NCI-H2196 treated with DMSO at 0.1 percent for 48 hours (cell line): ENCODE results near the gene FBXW8.

Experiments used
- DNase-seq: peaks from one replicate; lab custom pipeline; 2025; ENCODE audit not compliant: unreplicated experiment; lab: John Stamatoyannopoulos, UW

Gene FBXW8

DNA sequence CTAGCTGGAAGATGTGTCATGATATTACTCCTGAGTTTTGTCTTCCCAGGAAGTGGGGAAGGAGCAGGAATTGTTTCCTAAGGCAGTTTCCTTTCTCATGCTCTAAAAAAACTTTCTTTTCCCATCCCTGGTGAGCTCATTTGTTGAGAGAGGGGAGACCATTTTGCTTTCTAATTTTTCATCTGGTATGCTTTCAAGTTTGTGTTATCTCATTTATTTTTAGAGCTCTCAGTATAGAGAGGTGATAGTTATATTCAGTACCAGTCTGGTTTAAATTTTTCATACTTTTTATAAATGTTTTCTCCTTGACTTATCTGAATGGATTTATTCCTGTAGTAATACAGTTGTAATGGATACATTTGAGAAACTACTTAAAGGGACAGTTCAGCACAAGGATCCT is 79.6 kb downstream of the FBXW8 start:
- DNase-seq = no peak

DNA sequence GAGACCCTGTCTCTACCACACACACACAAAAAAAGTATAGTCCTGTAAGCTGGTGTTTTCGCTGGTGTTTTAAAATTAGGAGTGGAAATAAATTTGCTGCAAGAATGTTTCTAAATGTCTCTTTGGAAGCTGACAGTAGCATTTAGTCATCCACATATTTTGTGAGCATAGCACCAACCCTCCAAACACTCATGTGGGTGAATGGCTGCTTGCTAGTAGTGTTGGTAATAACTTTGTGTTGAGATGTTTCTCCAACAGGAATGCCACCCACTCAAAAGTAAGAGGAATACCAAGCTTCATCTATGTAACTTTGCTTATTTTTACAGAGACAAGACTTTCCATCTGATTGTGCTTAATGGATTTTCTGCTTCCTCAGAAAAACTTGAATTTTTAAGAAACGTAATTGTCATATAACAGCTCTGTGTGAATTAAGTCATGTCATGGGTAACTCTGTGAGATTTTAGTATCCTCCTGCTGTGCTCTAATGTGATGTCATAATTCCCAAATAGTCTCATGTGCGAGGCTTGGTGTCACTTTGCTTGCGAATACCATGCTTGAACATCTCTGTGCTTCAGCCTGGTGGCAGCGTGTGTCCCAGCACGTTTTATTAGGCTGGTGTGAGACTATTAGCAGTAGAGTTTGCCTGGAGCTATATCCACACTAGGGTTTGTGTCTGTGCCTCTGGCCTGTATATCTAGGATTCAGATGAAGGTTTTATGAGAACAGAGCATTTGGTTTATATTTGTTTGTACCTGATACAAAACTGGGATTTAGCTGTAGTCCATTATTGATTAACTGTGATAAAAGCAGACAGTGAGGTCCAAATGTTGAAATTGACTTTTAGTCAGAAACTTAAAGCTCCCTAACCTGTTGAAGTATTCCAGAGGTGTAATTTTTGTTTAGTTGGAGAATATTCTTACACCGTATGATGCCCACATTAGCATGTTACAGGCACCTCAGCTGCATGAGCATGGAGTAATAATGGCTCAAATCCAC is 80.5 kb downstream of the FBXW8 start:
- no peak for DNase-seq

DNA sequence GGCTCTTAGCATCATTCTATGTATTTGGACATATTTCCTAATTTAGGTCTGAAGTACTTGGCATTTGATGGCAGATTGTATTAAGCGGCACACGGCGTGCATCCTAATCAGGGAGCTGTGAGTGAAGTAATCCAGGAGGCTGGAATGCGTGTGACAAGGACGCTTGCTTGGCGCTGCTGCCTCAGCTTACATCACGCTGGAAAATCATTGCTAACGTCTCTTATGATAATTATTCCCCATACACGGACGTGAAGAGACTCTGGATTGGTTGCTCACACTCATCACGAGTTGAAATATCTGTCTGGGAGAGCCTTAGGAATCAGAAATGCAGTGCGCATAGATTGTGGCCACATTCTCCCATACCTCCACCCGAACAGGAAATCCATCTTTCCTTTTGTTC is 85.3 kb downstream of the FBXW8 start:
- DNase-seq = no peak

DNA sequence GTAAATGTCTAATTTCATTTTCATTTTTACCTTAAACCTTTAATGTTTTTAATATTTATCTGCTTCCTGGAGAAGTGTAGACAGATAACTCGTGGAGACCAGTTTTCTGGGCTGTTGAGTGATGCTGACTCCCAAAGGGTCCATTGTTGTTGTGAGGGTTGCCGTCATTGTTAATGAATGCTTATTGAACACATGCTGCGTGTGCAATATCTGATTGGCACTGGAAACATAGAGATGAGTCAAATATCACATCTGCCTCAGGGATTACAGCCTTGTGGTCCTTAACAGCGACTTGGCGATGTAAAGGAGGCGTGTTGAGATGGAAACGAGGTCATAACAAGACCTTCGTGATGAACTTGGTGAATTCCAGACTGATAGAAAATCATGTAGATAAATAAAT is 85.9 kb downstream of the FBXW8 start:
- no peak for DNase-seq

DNA sequence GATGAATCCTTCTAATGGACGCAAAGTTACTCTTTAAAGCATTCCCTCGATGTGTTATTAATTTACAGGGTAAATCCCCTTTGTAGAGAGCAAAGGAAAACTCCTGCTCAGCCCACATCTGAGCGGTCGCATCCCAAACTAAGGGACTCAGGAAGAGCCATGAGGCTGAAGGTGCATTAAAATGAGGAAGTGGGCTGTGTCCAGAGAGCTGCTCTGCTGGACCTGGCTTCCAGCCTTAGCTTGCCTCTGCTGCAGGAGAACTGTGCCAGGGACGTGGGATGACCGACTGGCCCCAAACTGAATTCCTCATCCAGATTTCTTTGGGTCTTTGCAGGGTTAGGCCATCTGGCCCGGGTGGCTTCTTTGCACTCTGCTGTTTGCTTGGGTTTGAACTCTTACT is 88.3 kb downstream of the FBXW8 start:
- no peak for DNase-seq

DNA sequence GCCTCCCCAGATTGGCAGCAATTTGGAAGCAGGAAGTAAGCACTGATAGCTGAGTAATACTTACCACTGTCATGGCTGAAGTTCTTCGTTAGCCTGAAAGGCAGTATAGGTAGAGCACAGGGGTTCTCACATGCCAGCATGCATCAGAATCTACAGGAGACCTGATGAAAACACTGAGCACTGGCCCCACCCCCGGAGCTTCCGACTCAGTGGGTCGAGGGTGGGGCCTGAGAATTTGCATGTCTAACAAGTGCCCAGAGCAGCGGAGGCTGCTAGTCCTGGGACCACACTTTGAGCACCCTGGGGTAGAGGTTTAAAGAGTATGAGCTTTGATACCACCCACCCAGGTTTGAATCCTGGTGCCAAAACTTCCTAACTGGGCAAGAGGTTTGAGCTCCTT is 89.6 kb downstream of the FBXW8 start:
- no peak for DNase-seq

DNA sequence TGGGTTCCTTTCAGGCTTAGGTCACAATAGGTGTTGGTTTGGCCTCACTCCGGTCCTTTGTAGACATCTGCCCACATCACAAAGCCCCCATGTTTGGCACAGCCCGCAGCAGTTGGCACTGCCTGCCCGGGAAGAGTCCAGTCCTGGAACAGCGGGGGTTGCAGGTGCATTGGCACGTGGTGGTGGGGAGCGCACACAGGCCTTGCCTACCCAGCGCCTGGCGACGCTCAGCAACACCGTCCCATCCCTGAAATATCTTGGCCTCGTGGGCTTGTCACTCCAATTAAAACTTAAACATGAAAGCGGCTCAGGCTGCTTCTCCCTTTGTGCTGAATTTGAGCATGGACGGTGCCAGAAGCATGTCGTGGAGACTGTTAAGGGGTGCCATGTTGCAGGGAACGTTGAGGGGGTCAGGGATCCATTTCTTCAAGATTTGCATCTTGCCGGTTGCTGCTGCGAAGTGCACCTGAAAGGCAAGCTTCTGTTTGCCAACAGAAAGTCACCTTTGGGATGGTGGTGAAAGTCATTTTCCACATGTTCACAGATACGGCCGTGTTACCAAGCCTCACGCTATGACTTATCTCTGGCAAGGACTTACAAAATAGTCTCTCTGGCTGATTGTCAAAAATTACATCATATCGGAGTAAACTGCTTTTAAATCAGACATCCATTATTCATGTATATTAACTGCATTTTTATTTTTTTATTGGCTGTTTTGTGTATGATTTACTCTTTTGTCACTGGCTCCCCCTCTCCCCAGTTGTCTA is 91.5 kb downstream of the FBXW8 start:
- no peak for DNase-seq

DNA sequence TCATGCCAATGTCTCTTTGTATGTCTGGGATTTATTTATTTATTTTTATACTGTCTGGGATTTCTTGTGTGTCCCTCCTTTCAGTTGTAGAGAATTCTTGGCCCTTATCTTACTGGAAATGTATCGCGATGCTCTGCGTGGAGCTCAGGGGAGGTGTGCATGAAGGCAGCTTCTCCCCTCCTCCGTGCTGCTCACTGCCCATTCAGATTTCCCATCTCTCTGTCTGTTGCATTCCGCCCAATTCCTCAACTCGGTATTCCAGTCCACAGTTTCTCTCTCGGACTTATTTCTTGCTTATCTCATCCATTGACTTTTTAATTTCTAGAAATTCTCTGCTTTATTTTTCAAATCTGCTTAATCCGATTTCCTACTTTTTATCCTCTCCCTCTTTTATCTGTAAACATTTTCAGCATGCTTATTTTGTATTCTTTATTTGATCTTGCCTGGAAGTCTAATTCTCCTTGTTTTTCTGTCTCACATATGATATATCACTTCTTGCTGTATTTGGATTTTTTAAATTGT is 93.2 kb downstream of the FBXW8 start:
- DNase-seq = no peak

DNA sequence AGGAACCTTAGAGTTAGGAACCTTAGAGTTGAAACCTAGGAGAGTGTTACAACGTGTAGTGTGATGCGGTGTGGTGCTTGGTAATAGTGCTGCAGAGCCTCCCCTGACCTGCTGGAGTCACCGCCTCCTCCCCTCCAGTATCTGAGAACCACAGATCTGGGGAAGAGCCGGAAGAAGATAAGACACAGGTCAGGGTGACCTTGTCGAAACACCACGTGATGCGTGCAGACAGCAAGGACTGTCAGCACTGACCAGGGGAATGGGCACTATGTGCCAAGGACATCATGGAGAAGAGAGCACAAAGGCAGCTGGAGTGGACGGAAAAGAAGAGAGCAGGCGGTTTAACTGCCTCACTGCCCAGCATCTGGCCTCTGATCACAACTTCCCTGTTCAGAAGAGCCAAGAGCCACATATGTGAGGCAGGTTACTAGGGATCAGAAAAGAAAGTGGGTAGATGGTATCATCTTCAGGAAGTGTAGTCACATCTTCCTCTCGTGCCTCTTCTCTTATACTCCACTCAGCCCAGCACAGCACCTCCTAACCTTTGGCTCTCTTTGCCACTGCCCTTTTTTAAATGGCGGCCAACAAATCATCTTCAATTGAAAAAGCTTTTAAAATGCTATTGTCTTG is 94.8 kb downstream of the FBXW8 start:
- DNase-seq = no peak

DNA sequence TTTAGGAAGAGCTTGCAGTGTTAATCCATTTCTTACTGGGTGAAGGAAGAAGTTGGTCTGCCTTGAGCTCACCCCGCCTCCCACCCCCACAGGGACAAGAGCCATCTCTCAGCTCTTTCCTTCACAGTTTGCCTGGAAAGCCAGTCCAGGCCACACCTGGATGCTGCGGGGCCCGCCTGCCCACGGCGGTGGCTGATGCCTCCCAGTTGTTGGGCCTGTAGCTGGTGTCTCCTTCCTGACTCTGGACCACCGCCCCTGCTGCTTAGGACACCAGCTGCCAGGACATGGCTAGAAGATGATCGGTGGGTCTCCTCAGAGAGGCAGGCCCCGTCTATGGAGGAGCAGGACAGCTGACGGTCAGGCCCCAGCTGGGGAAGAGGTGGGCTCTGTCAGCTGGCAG is 95.6 kb downstream of the FBXW8 start:
- no peak for DNase-seq

DNA sequence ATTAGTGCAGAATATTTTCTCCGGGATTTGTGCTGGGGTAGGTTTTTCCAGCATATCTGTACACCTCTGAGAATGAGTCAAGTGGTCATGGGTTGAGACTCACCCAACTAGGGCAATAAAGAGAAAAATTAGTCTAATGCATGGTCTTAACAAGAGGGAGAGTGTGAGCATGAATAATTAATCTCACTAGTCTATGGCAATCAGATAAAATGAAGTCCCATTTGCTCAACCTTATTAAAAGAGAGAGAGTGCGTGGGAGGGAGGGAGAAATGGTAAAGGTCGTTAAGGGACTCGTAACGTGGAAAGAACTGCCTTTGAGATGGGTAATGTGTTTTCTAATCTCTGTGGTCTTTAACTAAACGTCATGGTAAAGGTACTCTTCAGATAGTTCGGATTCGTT is 96.8 kb downstream of the FBXW8 start:
- DNase-seq = no peak

DNA sequence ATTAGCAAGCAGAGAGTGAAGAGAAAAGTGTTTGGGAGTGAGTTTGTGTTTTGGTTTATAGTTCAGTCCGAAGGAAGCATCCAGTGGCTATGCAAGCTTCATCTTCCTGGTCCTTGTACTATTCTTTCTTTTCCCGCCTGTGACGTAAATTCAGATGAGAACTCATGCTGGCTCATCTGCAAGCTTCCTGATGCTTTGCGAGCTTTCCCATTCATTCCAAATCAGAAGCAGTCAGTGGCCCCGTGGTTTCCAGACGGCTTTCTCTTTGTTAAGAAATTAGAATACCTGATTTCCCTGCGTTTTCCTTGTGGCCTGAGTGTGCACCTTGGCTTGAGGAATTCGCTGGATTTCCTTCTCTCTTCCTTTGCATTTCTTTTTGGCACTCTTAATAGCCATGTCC is 99.0 kb downstream of the FBXW8 start:
- no peak for DNase-seq

DNA sequence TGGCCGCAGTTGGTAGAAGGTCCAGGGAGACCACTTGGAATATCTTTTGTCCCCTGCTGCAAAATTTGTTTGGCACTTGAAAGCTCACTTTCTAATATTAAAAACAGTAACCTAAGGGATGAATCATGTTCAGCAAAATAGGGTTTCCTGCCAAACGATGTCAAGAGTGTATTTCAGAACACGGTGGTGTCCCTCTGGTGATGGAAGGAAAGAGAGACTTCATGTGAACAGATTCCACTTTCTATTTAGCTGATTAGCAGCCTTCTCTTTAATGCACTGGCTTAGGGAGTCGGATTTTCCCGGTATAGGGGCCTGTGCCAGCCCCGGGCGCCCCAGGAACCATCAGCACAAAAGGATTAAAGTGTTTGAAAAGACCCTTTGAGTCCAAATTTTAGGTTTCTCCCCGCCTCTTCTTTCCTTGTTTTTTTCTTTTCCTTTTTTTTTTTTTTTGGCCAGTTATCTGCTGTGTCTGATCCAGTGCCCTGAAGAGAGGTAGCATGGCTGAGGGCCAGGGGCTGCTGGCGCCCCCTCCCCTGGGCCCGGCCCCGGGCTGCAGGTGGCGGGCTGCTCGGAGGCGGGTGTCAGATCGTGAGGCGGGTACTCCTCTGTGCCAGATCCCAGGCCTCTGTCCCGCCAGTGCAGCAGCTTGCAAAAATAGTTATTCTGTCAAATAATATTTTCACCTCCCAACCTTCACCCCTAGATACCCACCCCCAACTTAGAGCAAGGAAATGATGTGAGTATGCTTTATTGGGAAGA is 100.1 kb downstream of the FBXW8 start:
- no peak for DNase-seq

DNA sequence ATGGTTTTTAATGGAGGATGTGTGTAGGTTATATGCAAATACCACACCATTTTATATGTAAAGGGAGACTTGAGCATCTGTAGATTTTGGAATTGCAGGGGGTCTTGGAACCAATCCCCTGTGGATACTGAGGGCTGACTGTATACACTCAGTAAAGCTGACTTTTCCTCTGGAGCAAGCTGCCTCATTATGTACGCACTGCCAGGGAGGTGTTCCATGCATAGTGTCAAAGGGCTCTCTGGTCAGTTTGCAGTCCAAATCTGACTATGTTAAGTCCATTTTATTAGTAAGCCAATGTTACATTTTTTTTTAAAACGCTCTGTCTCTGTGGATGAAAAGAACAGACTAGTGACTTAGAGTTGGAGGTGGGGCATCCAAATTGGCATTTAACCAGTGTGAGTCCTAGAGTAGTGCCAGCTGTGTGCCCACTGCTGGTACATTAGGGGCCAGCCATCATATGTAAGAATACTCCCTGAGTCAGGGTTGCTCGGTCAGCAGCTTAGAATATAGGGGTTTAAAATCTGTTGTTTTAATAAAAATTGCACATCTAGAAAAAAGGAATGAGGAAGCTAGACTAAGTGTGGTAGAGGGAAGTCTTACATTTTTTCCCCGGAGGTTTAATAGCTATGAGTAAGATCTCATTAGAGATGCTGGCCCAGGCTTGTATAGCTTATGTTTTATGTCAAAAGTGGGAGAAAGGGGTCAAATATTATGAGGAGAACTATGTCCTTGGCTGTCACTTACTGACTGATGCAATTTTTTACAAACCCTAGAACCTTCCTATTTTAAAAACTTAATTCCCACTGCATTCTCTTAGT is 101.4 kb downstream of the FBXW8 start:
- no peak for DNase-seq

DNA sequence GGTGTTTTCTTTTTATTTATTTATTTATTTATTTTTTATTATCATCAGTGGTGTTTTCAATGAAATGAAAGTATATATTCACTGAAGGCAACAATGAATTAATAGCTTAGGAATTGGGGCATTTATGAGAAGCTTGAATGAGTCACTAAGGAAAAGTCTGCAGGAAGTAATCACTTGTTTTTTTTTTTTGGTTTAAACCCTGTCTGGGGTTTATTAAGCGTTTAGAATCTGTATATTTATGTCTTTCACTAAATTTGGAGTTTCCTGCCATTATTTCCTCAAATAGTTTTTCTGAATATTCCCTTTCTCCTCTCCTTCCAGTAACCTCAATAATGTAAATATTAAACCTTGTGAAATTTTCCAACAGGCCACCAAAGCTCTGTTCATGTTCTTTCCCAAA is 103.0 kb downstream of the FBXW8 start:
- no peak for DNase-seq

DNA sequence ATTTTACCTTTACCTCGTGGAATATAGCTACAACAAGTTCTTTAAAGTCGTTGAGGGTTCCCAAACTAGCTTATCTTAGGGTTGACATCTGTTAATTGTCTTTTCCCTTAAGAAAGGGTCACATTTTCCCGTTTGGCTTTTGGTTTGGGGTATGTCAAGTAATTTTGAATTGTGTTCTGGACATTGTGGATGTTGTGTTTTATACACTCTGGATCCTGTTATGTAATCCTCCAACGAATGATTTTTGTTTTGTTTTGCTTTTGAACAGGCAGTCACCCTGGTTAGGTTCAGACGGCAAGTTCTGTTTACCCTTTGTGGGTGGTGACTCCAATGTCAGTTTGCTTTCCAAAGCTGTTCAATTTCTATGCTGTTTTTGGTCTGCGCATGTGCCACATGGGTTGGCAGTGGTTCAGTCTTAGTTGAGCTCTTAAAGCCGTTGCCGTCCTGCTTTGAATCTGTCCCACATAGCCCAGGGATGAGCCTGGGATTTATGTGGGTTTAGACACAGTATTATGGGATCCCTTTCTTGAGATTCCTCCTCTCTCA is 103.7 kb downstream of the FBXW8 start:
- no peak for DNase-seq

DNA sequence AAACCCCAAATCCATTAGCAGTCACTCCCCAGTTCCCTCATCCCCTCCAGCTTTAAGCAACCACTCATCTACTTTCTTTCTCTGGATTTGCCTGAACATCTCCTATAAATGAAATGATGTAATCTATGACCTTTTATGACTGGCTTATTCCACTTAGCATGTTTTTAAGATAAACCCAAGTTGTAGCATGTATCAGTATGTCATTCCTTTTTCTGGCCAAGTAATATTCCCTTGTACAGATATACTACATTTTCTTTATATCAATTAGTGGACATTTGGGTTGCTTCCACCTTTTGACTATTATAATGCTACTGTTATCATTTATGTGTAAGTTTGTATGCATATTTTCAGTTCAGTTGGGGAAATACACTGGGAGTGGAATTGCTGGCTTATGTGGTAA is 105.1 kb downstream of the FBXW8 start:
- DNase-seq = no peak

DNA sequence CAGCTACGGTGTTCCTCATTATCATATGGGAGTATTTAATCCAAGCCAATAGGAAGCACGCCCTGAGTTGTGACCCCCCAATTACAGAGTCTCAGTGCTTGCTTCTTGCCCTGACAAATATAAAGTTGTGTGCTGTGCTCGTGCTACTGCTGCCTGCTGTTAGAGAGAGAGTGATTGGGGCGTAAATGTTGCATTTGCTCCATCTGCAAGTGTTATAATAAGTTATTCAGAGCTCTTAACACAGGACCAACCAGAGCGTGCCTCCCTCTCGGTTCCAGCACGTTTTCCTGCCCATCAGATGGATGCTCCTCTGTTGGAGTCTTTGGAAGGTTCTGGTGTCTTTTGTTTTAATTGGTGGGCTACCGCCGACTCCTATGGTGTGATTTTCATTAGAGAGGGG is 107.1 kb downstream of the FBXW8 start:
- no peak for DNase-seq

DNA sequence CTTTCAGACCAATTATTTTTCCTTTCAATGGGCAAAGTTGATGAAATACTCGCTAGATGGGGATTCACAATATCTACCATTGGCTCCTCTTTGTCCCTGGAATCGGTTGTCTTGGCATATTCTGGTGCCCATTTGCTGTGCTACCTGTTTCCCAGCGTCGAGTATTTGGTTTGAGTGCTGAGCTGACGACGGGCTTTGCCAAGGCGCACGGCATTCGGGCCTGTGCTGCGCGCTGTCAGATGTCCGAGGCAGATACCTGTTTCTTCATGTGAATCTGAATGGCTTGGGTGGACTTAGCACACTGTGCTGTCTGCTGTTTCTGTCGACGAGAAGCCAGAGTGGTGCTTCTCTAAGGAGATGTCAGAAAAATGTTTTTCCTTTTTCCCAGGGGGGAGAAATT is 107.5 kb downstream of the FBXW8 start:
- DNase-seq = no peak

DNA sequence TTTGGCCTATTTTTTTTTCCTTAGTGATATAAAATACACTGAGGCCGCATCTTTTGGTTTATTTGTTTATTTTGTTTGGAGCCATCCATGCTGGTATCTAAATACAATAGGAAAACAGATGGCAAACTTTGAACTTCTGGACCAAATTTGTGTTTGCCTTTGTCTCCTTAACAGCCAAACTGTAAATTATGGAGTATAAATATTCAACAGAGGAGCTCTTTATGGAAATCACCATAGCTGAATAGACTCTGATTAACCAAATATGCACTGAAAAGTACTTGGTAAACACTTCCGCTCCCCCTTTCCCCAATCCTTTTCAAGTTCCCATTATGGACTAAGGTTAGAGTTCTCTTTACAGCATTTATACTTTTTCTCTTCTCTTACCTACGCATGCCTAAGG is 107.9 kb downstream of the FBXW8 start:
- DNase-seq = no peak
